IPS DF 6.9 (cell line): Measurements from ENCODE around the gene PRSS37.
"Not testable (repeated sequence)": the region's sequence is repeated elsewhere in the genome, so short reads cannot be mapped to it uniquely, and the experiment has no call there.

ENCODE experiments used
- DNase-seq: peaks from one replicate; pipeline ENCODE4 v3.0.0-alpha.2; 2013; ENCODE audit warnings: low read depth, low spot score
- H3K27ac ChIP-seq: one replicate; pipeline ENCODE4 v1.5.1; 2013; ENCODE audit warnings: low read length, control low read depth
- H3K27me3 ChIP-seq: 2 replicates; pipeline ENCODE4 v1.6.1; 2013; ENCODE audit warnings: mild to moderate bottlenecking, low read length; ENCODE audit not compliant: control insufficient read depth, insufficient read depth
- H3K36me3 ChIP-seq: 2 replicates; pipeline ENCODE4 v1.6.1; 2013; ENCODE audit warnings: low read length; ENCODE audit not compliant: control insufficient read depth, insufficient read depth
- H3K4me1 ChIP-seq: 2 replicates; pipeline ENCODE4 v1.6.1; 2013; ENCODE audit warnings: low read length; ENCODE audit not compliant: control insufficient read depth, insufficient read depth
- H3K4me3 ChIP-seq: 2 replicates; pipeline ENCODE4 v1.5.1; 2013; ENCODE audit warnings: mild to moderate bottlenecking, low read length
- H3K9me3 ChIP-seq: 2 replicates; pipeline ENCODE4 v1.6.1; 2013; ENCODE audit warnings: low read length, inconsistent platforms; ENCODE audit not compliant: control insufficient read depth, insufficient read depth
- WGBS: extraction: QIAGEN DNeasy Blood & Tissue Kit; methylation state at CpG from one replicate; pipeline ENCODE4 v1.1.7; 2013; ENCODE audit warnings: mixed read lengths, missing lambda C conversion rate; ENCODE audit not compliant: insufficient read length, insufficient coverage; 5-methylcytosine and 5-hydroxymethylcytosine counted together

The PRSS37 gene

GRCh38 chr7:141864765-141865447, 23.6 kb upstream of the PRSS37 start:
- H3K27ac ChIP-seq: no peak overlapping the region
- no peaks in the 10 kb centered on the region for H3K9me3 ChIP-seq
- no peaks in the 10 kb centered on the region for H3K27me3 ChIP-seq
- H3K4me1 ChIP-seq: no peaks in the 10 kb centered on the region
- DNase-seq: no peak
- H3K4me3 ChIP-seq: no peak overlapping the region
- no CpG with 5 or more reads among the region's 2 CpGs for WGBS
- no peaks in the 10 kb centered on the region for H3K36me3 ChIP-seq

- Histone ChIP-seq H3K27ac (no peak overlapping the region), H3K4me3 (no peak overlapping the region), H3K9me3 (no peaks in the 10 kb centered on the region), H3K27me3 (0 out of 2 replicates have a peak, but pooled peaks cover 1% of the 10 kb centered on the region), H3K4me1 (no peaks in the 10 kb centered on the region), H3K36me3 (no peaks in the 10 kb centered on the region)
- WGBS: no CpG with 5 or more reads among the region's 2 CpGs
- no peak for DNase-seq
Measured at GRCh38 chr7:141860207-141860606, 18.9 kb upstream of the PRSS37 start.

GRCh38 chr7:141847996-141848395, 6.7 kb upstream of the PRSS37 start:
- H3K4me1 ChIP-seq: no peaks in the 10 kb centered on the region
- DNase-seq: no peak
- no peaks in the 10 kb centered on the region for H3K9me3 ChIP-seq

GRCh38 chr7:141844256-141844655, 3.0 kb upstream of the PRSS37 start:
- no peak overlapping the region for H3K4me3 ChIP-seq
- no peaks in the 10 kb centered on the region for H3K9me3 ChIP-seq
- no peaks in the 10 kb centered on the region for H3K27me3 ChIP-seq
- DNase-seq: no peak
- H3K36me3 ChIP-seq: no peaks in the 10 kb centered on the region
- no peaks in the 10 kb centered on the region for H3K4me1 ChIP-seq
- no peak overlapping the region for H3K27ac ChIP-seq

More at GRCh38 chr7:141847996-141848395, 6.7 kb upstream of the PRSS37 start:
- Histone ChIP-seq H3K36me3 (no peaks in the 10 kb centered on the region), H3K27me3 (no peaks in the 10 kb centered on the region), H3K4me3 (no peak overlapping the region), H3K27ac (no peak overlapping the region)
- WGBS: no CpG with 5 or more reads among the region's 5 CpGs

GRCh38 chr7:141842904-141843303, 1.6 kb upstream of the PRSS37 start:
- H3K27me3 ChIP-seq: no peaks in the 10 kb centered on the region
- no peaks in the 10 kb centered on the region for H3K36me3 ChIP-seq
- no CpG with 5 or more reads among the region's 1 CpG for WGBS
- DNase-seq: no peak
- H3K4me3 ChIP-seq: no peak overlapping the region
- no peak overlapping the region for H3K27ac ChIP-seq
- no peaks in the 10 kb centered on the region for H3K9me3 ChIP-seq
- no peaks in the 10 kb centered on the region for H3K4me1 ChIP-seq

- Histone ChIP-seq H3K27ac (no peak overlapping the region), H3K9me3 (no peaks in the 10 kb centered on the region), H3K4me3 (no peak overlapping the region), H3K36me3 (no peaks in the 10 kb centered on the region), H3K27me3 (no peaks in the 10 kb centered on the region), H3K4me1 (no peaks in the 10 kb centered on the region)
- WGBS: no CpG with 5 or more reads among the region's 5 CpGs
- DNase-seq: no peak
Measured at GRCh38 chr7:141840708-141841107, 577 bp downstream of the PRSS37 start.

GRCh38 chr7:141839256-141839655, 2.0 kb downstream of the PRSS37 start:
- Histone ChIP-seq H3K27me3 (no peaks in the 10 kb centered on the region), H3K36me3 (no peaks in the 10 kb centered on the region), H3K4me3 (no peak overlapping the region), H3K27ac (no peak overlapping the region), H3K4me1 (no peaks in the 10 kb centered on the region), H3K9me3 (no peaks in the 10 kb centered on the region)
- no CpG with 5 or more reads among the region's 4 CpGs for WGBS
- no peak for DNase-seq

GRCh38 chr7:141838581-141838980, 2.7 kb downstream of the PRSS37 start:
- Histone ChIP-seq H3K4me3 (no peak overlapping the region), H3K36me3 (no peaks in the 10 kb centered on the region), H3K27ac (no peak overlapping the region), H3K27me3 (no peaks in the 10 kb centered on the region), H3K4me1 (no peaks in the 10 kb centered on the region), H3K9me3 (no peaks in the 10 kb centered on the region)
- DNase-seq: no peak
- WGBS: no CpG with 5 or more reads among the region's 1 CpG

- Histone ChIP-seq H3K4me3 (no peak overlapping the region), H3K4me1 (no peaks in the 10 kb centered on the region), H3K27ac (no peak overlapping the region), H3K36me3 (no peaks in the 10 kb centered on the region), H3K9me3 (no peaks in the 10 kb centered on the region), H3K27me3 (no peaks in the 10 kb centered on the region)
- no CpG with 5 or more reads among the region's 5 CpGs for WGBS
- no peak for DNase-seq
Measured at GRCh38 chr7:141837683-141838082, 3.6 kb downstream of the PRSS37 start.

- not testable (repeated sequence) for H3K36me3 ChIP-seq, H3K27me3 ChIP-seq, H3K4me3 ChIP-seq, DNase-seq, H3K27ac ChIP-seq, H3K9me3 ChIP-seq, H3K4me1 ChIP-seq
Measured at GRCh38 chr7:141822432-141822831, 18.9 kb downstream of the PRSS37 start.

- no peak for DNase-seq
- no peak overlapping the region for H3K4me3 ChIP-seq
- WGBS: no CpG with 5 or more reads among the region's 1 CpG
Measured at GRCh38 chr7:141820067-141820466, 21.2 kb downstream of the PRSS37 start.

More at GRCh38 chr7:141820067-141820466, 21.2 kb downstream of the PRSS37 start:
- Histone ChIP-seq H3K27ac (no peak overlapping the region), H3K4me1 (no peaks in the 10 kb centered on the region), H3K9me3 (no peaks in the 10 kb centered on the region), H3K36me3 (no peaks in the 10 kb centered on the region), H3K27me3 (no peaks in the 10 kb centered on the region; the same call in 1 of the 2 replicates)
